Choroid plexus epithelial cell (primary cell): ENCODE measurements around the gene SMIM14.
A peak's percentile ranks its signal among the peaks of the same experiment; 100 is the strongest.
"Not testable (repeated sequence)": the region's sequence is repeated elsewhere in the genome, so short reads cannot be mapped to it uniquely, and the experiment has no call there.

Experiments
- DNase-seq: peaks from one replicate; pipeline ENCODE4 v3.0.0-alpha.2; 2010; ENCODE audit warnings: low read depth
- H3K4me3 ChIP-seq: 2 replicates; pipeline ENCODE4 v1.5.1; 2011; ENCODE audit warnings: low read depth, mild to moderate bottlenecking, control low read depth, low read length, moderate library complexity
- TF ChIP-seq, protein P1 (sequence below): conservative IDR thresholded peaks from 2 replicates; pipeline ENCODE4 v1.5.1; 2011; ENCODE audit warnings: low read depth, mild to moderate bottlenecking, control low read depth, inconsistent platforms, low read length, moderate library complexity

SMIM14 gene

DNA sequence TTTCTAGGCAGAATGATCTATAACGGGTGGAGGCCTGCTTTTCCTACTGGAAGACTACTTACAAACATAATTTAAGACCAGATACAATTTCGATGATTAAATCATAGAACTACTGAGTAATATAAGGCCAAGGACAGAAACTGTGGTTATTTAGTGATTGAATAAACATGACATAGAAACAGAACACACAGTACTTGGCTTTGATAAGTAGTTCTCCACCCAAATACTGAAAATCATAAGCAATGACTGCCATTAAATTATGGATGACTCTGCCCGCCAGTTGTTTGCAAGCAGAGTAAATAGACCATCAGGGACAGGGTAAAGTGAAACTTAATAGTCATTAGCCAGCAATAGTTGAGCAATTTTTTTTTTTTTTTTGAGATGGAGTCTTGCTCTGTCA is 17.2 kb upstream of the SMIM14 start:
- TF ChIP-seq, protein P1, sequence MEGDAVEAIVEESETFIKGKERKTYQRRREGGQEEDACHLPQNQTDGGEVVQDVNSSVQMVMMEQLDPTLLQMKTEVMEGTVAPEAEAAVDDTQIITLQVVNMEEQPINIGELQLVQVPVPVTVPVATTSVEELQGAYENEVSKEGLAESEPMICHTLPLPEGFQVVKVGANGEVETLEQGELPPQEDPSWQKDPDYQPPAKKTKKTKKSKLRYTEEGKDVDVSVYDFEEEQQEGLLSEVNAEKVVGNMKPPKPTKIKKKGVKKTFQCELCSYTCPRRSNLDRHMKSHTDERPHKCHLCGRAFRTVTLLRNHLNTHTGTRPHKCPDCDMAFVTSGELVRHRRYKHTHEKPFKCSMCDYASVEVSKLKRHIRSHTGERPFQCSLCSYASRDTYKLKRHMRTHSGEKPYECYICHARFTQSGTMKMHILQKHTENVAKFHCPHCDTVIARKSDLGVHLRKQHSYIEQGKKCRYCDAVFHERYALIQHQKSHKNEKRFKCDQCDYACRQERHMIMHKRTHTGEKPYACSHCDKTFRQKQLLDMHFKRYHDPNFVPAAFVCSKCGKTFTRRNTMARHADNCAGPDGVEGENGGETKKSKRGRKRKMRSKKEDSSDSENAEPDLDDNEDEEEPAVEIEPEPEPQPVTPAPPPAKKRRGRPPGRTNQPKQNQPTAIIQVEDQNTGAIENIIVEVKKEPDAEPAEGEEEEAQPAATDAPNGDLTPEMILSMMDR: no peak
- DNase-seq: no peak

DNA sequence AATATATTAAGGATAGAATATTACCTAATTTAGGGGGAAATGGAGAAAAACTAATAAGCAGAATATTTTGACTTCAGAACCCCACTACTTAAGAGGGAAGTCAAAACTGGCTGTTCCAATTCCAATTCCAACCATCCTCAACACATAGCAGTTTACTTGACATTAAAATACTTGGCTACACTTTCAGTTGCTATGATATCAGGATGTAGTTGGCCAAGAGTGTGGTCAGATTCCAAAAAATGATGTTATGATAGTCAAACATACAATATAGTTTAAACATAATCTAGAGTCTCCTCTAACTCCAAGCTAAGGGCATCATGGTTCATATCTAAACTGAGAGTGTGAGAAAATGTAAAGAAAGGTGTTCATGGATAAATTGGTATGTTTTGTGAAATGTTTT is 16.5 kb upstream of the SMIM14 start:
- peak; percentile 12 for DNase-seq
- no peak overlapping the region for H3K4me3 ChIP-seq
- TF ChIP-seq, protein P1: no peak

More for the DNA sequence above, 17.2 kb upstream of the SMIM14 start:
- no peak overlapping the region for H3K4me3 ChIP-seq

DNA sequence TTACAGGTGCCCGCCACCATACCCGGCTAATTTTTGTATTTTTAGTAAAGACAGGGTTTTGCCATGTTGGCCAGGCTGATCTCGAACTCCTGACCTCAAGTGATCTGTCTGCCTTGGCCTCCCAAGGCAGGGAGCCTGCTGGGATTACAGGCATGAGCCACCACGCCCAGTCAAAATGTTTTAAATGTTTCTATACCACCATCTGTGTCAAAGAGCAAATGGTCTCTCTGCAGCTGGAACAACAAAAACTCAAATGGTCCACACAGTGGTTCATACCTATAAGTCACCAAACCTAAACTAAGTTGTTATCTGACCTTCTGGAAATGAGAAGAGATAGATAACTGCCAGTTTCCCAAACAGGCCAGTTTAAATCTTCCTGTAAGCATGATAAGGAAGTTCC is 12.9 kb upstream of the SMIM14 start:
- DNase-seq: peak; percentile 9
- H3K4me3 ChIP-seq: not testable (repeated sequence)

DNA sequence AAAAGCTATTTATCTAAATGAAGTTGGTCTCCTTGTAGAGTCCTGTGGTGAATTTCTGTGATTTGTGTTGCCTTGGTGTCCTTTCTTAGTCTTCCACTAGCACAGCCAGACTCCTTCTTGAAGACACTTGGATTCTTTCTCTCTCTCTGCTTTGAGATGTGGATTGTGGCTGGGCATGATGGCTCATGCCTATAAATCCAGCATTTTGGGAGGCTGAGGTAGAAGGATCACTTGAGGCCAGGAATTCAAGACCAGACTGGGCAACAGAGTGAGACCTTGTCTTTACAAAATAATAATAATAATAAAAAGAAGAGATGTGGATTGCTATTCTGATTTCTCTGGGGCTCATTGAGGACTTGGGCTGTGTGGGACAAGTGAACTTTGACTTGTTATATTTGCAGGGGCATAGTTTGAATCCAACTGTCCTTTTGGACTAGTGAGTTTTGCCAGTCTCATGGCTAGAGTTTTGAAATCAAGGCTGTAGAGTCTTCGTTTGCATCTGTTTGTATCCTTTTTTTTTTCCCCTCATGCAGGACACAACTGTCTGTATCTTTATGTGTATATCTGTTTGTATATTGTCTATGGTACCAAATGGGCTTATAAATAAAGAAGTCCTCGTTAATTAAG is 11.1 kb upstream of the SMIM14 start:
- H3K4me3 ChIP-seq: no peak overlapping the region
- TF ChIP-seq, protein P1: no peak
- DNase-seq: no peak

DNA sequence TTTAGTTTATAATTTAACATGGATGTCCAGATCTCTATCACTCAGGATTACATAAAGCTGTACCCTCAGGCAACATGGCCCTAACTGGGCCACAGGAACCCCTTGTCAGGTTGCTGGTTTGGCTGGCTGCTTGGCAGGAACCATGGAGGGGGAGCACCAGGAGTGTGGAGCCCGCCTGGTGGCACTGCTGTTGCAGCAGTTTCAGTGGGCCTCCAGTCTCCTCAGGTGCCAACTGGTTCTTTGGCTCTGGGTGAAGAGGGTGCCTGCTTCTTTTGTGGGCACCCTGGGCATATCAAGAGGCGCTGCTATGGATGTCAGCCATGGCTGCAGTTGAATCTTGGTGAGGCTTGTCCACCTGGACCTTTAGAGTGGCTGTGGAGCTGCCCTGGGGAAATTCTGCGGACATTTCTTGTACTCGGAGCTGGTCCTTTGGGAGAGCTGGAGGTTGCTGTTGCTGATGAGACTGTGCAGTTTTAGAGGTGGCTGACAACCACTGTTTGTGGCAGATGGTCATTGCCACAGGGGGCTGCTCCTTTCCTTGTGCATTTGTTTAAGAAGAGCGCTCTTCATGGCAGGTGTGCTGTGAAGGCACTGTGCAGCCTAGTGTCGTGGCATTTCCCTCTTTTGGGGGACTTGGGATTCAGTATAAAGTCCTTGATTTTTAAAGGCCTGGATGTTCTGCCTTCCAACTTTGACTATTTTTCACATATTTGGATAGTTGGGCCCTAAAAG is 10.3 kb upstream of the SMIM14 start:
- TF ChIP-seq, protein P1: no peak
- no peak overlapping the region for H3K4me3 ChIP-seq
- DNase-seq: no peak

DNA sequence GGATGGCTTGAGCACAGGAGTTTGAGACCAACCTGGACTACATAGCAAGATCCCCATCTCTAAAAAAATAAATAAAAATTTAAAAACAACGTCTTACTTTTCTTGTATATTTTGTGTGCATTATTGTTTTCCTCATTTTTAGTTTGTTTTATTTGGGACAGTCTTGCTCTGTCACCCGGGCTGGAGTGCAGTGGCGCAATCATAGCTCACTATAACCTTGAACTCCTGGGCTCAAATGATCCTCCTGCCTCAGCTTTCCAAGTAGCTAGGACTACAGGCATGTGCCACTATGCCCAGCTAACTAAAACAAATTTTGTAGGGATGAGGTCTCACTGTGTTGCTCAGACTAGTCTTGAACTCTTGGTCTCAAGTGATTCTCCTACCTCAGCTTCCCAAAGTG is 9.5 kb upstream of the SMIM14 start:
- TF ChIP-seq, protein P1: no peak
- no peak for DNase-seq
- H3K4me3 ChIP-seq: no peak overlapping the region

GRCh38 chr4:39642885-39643552 is 4.4 kb upstream of the SMIM14 start:
- DNase-seq: peak; percentile 44
- H3K4me3 ChIP-seq: no peak overlapping the region
- TF ChIP-seq, protein P1: no peak
